AG04449 (cell line): ENCODE data around the gene CHRNA9.
"Not testable (repeated sequence)": the region's sequence is repeated elsewhere in the genome, so short reads cannot be mapped to it uniquely, and the experiment has no call there.

ENCODE experiments used
- CTCF ChIA-PET: fragments of 350-600 bp; formaldehyde crosslinking; extraction: SDS; loops from one replicate; lab custom pipeline; 2021; ENCODE audit warnings: antibody characterized with exemption; lab: Yijun Ruan, JAX
- POLR2A ChIA-PET: fragments of 400-600, 350-600 bp; formaldehyde crosslinking; extraction: SDS; loops from one replicate; lab custom pipeline; 2020; ENCODE audit warnings: antibody characterized with exemption, inconsistent platforms; lab: Yijun Ruan, JAX
- DNase-seq: peaks from one replicate; pipeline ENCODE4 v3.0.0-alpha.2; 2010; ENCODE audit warnings: low read depth, low spot score
- H3K4me3 ChIP-seq: 2 replicates; pipeline ENCODE4 v1.5.1; 2011; ENCODE audit warnings: low read depth, mild to moderate bottlenecking, control low read depth, low read length
- TF ChIP-seq, protein P1 (sequence below): IDR thresholded peaks from one replicate; pipeline ENCODE4 v1.5.1; 2011; ENCODE audit warnings: mild to moderate bottlenecking, moderate library complexity, low read length, control low read depth, inconsistent platforms; ENCODE audit not compliant: insufficient read depth; ENCODE audit errors: missing control alignments

CHRNA9 gene

DNA sequence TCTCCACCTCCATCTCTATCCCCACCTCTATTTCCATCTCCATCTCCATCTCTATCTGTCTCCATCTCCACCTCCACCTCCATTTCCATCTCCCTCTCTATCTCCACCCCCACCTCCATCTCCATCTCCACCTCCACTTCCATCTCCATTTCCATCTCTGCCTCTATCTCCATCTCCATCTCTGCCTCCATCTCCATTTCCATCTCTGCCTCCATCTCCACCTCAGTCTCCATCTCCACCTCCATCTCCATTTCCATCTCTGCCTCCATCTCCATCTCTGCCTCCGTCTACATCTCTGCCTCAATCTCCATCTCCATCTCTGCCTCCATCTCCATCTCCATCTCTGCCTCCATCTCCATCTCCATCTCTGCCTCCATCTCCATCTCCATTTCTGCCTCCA lies 40.8 kb upstream of the CHRNA9 start:
- DNase-seq, result no peak
- TF ChIP-seq, protein P1, sequence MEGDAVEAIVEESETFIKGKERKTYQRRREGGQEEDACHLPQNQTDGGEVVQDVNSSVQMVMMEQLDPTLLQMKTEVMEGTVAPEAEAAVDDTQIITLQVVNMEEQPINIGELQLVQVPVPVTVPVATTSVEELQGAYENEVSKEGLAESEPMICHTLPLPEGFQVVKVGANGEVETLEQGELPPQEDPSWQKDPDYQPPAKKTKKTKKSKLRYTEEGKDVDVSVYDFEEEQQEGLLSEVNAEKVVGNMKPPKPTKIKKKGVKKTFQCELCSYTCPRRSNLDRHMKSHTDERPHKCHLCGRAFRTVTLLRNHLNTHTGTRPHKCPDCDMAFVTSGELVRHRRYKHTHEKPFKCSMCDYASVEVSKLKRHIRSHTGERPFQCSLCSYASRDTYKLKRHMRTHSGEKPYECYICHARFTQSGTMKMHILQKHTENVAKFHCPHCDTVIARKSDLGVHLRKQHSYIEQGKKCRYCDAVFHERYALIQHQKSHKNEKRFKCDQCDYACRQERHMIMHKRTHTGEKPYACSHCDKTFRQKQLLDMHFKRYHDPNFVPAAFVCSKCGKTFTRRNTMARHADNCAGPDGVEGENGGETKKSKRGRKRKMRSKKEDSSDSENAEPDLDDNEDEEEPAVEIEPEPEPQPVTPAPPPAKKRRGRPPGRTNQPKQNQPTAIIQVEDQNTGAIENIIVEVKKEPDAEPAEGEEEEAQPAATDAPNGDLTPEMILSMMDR, result no peak
- H3K4me3 ChIP-seq, result no peak overlapping the region
- POLR2A ChIA-PET, result no interaction called here
- CTCF ChIA-PET, result no interaction called here

- POLR2A ChIA-PET, H3K4me3 ChIP-seq, CTCF ChIA-PET, DNase-seq: not testable (repeated sequence)
These were observed 40.1 kb upstream of the CHRNA9 start for GRCh38 chr4:40295030-40295429.

DNA sequence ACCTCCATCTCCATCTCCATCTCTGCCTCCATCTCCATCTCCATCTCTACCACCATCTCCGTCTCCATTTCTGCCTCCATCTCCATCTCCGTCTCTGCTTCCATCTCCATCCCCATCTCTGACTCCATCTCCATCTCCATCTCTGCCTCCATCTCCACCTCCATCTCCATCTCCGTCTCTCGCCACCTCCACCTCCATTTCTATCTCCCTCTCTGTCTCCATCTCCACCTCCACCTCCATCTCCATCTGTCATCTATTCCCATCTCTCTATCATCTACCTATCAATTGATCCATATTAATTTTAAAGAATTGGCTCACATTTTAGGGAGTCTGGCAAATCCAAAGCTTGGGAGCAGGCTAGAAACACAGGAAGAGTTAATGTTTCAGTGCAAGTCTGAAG lies 39.6 kb upstream of the CHRNA9 start:
- CTCF ChIA-PET, result interaction anchor here (0.9 kb wide), 1 partner anchor 14 kb away, joined by 3 read pairs; no protein-coding TSS in a partner anchor
- TF ChIP-seq, protein P1, result no peak
- no peak for DNase-seq

DNA sequence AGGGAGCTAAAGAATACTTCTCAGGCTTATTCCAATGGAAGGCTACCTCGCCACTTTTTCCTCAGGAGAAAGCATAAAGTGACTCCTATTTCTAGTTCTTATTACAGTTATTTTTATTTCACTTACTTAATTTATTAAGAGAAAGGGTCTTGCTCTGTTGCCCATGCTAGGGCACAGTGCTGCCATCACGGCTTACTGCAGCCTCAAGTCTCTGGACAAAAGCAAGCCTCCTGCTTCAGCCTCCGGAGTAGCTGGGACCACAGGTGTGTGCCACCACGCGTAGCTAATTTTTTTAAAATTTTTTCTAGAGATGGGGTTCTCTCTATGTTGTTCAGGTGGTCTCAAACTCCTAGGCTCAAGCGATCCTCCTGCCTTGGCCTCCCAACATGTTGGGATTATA lies 36.0 kb upstream of the CHRNA9 start:
- POLR2A ChIA-PET, result no interaction called here
- DNase-seq, result no peak
- H3K4me3 ChIP-seq, result no peak overlapping the region
- CTCF ChIA-PET, result interaction anchor here (2.1 kb wide), 1 partner anchor 10 kb away, joined by 7 read pairs; no protein-coding TSS in a partner anchor
- TF ChIP-seq, protein P1, result no peak

More for the DNA sequence above, 39.6 kb upstream of the CHRNA9 start:
- POLR2A ChIA-PET, result no interaction called here
- H3K4me3 ChIP-seq, result no peak overlapping the region

GRCh38 chr4:40299811-40300292 lies 35.3 kb upstream of the CHRNA9 start:
- TF ChIP-seq, protein P1, result no peak
- no peak for DNase-seq
- ChIA-PET CTCF (interaction anchor here (0.6 to 2.1 kb wide), 3 partner anchors 10 to 17 kb away, joined by 4 to 7 read pairs (median 4); no protein-coding TSS in a partner anchor), POLR2A (no interaction called here)
- H3K4me3 ChIP-seq, result no peak overlapping the region

- H3K4me3 ChIP-seq, result no peak overlapping the region
- TF ChIP-seq, protein P1, result no peak
- no peak for DNase-seq
- ChIA-PET CTCF (interaction anchor here (0.6 to 1.4 kb wide), 2 partner anchors 9 to 17 kb away, joined by 4 read pairs; no protein-coding TSS in a partner anchor), POLR2A (no interaction called here)
These were observed 34.6 kb upstream of the CHRNA9 start for GRCh38 chr4:40300371-40301162.

- ChIA-PET CTCF (interaction anchor here (1.0 kb wide), 1 partner anchor 15 kb away, joined by 7 read pairs; no protein-coding TSS in a partner anchor), POLR2A (no interaction called here)
- TF ChIP-seq, protein P1, result no peak
- no peak overlapping the region for H3K4me3 ChIP-seq
- DNase-seq, result no peak
These were observed 33.5 kb upstream of the CHRNA9 start for GRCh38 chr4:40301603-40302002.
